GM23338 (cell line): ENCODE results near the gene CCDC102A.

ENCODE experiments used
- CREB1 ChIP-seq: fragments of 250-450 bp; sonication (Bioruptor Pico); IDR thresholded peaks from 2 replicates; pipeline ENCODE4 v1.5.0; 2020; ENCODE audit warnings: low read depth, mild to moderate bottlenecking, moderate library complexity
- CTCF ChIP-seq, 2 experiments: fragments of 200-600 bp in 1 of 2; sonication (generic) in 1 of 2; conservative IDR thresholded peaks; 2 replicates each; pipeline versions ENCODE4 v1.5.1 to v1.6.1; 2016 to 2017; ENCODE audit warnings: antibody characterized with exemption in 2 of 2, low read depth in 2 of 2, mild to moderate bottlenecking in 2 of 2, moderate library complexity in 1 of 2
- EZH2 ChIP-seq: fragments of 200-600 bp; sonication (generic); IDR thresholded peaks from one replicate; pipeline ENCODE4 v1.8.0; 2017; ENCODE audit warnings: antibody characterized with exemption, mild to moderate bottlenecking, low read depth; ENCODE audit not compliant: unreplicated experiment
- POLR2AphosphoS5 ChIP-seq: IDR thresholded peaks from 2 replicates; pipeline ENCODE4 v1.6.1; 2016; ENCODE audit warnings: antibody characterized with exemption, low read depth
- STAT1 ChIP-seq: IDR thresholded peaks from one replicate; pipeline ENCODE4 v1.6.1; 2016; ENCODE audit warnings: antibody characterized with exemption; ENCODE audit not compliant: unreplicated experiment
- TF ChIP-seq, protein P1 (sequence below): IDR thresholded peaks from one replicate; pipeline ENCODE4 v1.6.1; 2018; ENCODE audit warnings: antibody characterized with exemption; ENCODE audit not compliant: unreplicated experiment

DNA sequence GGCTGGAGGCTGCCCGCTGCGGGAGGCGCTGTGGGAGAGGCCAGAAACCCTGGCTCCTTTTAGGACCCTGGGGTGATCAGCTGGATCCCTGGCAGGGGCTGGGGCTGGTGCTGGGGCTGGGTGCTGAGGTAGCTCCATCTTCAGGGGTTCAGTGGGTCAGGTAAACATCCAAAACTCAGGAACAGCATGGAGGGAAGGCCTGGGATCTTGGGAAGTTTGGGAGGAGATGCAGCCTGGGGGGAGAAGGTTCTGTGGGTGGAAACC lies 27.0 kb upstream of the CCDC102A start:
- TF ChIP-seq, protein P1, sequence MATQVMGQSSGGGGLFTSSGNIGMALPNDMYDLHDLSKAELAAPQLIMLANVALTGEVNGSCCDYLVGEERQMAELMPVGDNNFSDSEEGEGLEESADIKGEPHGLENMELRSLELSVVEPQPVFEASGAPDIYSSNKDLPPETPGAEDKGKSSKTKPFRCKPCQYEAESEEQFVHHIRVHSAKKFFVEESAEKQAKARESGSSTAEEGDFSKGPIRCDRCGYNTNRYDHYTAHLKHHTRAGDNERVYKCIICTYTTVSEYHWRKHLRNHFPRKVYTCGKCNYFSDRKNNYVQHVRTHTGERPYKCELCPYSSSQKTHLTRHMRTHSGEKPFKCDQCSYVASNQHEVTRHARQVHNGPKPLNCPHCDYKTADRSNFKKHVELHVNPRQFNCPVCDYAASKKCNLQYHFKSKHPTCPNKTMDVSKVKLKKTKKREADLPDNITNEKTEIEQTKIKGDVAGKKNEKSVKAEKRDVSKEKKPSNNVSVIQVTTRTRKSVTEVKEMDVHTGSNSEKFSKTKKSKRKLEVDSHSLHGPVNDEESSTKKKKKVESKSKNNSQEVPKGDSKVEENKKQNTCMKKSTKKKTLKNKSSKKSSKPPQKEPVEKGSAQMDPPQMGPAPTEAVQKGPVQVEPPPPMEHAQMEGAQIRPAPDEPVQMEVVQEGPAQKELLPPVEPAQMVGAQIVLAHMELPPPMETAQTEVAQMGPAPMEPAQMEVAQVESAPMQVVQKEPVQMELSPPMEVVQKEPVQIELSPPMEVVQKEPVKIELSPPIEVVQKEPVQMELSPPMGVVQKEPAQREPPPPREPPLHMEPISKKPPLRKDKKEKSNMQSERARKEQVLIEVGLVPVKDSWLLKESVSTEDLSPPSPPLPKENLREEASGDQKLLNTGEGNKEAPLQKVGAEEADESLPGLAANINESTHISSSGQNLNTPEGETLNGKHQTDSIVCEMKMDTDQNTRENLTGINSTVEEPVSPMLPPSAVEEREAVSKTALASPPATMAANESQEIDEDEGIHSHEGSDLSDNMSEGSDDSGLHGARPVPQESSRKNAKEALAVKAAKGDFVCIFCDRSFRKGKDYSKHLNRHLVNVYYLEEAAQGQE = no peak
- TF ChIP-seq CTCF (conservative IDR thresholded peaks at IDR 0.05; ENCODE audit: low read depth in 2 of 2) = no peak
- TF ChIP-seq EZH2 = no peak
- no peak for TF ChIP-seq CREB1
- no peak for TF ChIP-seq POLR2AphosphoS5
- no peak for TF ChIP-seq STAT1
